HG02852 (cell line): Measurements from ENCODE around the gene GCDH.

ENCODE experiments used
- ATAC-seq: cut with Tn5 transposase; IDR thresholded peaks from one replicate; pipeline ENCODE4 v1.9.1; 2021; ENCODE audit warnings: mild to moderate bottlenecking, moderate library complexity; ENCODE audit not compliant: unreplicated experiment

Gene GCDH

DNA sequence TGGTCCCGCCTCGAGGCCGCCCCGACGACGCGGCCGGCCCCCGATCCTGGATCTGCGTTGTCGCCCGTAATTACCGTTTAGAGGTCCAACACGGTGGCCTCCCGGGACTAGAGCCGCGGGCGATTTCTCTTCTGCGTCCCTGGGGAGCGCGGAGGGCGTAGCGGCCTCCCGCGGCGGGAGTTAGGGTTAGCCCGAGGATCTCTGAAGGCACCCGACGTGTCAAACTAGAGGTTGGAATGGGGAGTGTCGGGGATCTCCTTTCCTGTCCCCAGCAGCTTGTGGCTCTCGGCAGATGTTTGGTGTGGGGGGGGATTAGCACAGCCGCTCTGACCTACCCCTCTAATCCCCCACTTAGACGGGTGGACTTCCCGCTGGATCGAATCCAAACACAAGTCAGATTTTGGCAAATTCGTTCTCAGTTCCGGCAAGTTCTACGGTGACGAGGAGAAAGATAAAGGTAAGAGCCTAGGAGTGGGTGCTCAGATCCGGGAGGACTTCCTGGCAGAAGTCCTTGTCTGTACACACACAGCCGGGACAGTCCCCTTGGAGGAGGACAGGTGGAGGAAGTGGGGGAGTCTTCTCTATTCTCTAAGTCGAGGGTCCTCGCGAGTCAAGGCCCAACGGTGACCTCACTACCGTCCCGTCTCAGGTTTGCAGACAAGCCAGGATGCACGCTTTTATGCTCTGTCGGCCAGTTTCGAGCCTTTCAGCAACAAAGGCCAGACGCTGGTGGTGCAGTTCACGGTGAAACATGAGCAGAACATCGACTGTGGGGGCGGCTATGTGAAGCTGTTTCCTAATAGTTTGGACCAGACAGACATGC is 48.0 kb downstream of the GCDH start:
- no peak for ATAC-seq

GRCh38 chr19:12939975-12940423 is 49.0 kb downstream of the GCDH start:
- ATAC-seq = no peak

GRCh38 chr19:12940897-12941296 is 49.9 kb downstream of the GCDH start:
- no peak for ATAC-seq

DNA sequence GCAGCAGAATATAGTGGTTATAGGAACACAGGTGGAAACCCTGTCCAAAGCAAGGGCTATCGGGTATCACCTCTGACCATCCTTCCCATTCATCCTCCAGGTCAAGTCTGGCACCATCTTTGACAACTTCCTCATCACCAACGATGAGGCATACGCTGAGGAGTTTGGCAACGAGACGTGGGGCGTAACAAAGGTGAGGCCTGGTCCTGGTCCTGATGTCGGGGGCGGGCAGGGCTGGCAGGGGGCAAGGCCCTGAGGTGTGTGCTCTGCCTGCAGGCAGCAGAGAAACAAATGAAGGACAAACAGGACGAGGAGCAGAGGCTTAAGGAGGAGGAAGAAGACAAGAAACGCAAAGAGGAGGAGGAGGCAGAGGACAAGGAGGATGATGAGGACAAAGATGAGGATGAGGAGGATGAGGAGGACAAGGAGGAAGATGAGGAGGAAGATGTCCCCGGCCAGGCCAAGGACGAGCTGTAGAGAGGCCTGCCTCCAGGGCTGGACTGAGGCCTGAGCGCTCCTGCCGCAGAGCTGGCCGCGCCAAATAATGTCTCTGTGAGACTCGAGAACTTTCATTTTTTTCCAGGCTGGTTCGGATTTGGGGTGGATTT is 52.6 kb downstream of the GCDH start:
- no peak for ATAC-seq

DNA sequence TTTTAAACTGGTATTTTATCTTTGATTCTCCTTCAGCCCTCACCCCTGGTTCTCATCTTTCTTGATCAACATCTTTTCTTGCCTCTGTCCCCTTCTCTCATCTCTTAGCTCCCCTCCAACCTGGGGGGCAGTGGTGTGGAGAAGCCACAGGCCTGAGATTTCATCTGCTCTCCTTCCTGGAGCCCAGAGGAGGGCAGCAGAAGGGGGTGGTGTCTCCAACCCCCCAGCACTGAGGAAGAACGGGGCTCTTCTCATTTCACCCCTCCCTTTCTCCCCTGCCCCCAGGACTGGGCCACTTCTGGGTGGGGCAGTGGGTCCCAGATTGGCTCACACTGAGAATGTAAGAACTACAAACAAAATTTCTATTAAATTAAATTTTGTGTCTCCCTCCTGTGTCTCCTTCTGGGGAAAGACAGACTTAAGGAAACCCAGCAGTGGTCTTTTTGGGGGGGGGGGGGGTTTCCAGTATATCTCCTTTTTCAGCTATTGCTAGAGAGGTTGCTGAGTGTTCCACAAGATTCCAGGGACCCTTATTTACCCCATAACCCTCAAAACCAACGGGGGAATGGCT is 53.2 kb downstream of the GCDH start:
- ATAC-seq = no peak

DNA sequence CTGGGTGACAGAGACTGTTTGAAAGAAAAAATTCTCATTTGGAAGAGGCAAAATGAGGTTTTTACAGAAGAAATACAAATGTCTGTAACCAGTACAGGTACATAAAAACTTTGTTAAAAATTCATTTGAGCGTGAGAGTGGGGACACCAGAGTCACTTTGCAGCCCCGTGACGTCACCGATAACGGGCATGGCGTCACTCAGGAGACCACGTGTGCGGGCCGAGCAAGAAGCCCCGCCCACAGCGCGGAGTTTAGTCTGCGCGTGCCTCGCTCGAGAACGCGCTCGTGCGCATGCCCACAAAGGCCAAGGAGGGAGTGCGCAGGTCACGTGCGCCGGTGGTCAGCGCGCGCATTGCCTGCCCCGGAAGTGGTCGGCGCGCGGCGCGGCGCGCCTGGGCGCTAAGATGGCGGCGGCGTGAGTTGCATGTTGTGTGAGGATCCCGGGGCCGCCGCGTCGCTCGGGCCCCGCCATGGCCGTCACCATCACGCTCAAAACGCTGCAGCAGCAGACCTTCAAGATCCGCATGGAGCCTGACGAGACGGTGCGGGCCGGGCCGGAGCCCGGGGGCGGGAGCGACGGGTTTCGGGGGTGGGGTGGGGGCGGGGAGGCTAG is 54.6 kb downstream of the GCDH start, which contains the start of gene RAD23A:
RAD23A (plus strand) TSS at position 384 of the 613 bp plus-strand sequence; CDS start at position 471, 87 bp downstream.
- peak; percentile 80 for ATAC-seq

- ATAC-seq = peak; percentile 31
Observed at GRCh38 chr19:12946092-12946721, 55.2 kb downstream of the GCDH start.

DNA sequence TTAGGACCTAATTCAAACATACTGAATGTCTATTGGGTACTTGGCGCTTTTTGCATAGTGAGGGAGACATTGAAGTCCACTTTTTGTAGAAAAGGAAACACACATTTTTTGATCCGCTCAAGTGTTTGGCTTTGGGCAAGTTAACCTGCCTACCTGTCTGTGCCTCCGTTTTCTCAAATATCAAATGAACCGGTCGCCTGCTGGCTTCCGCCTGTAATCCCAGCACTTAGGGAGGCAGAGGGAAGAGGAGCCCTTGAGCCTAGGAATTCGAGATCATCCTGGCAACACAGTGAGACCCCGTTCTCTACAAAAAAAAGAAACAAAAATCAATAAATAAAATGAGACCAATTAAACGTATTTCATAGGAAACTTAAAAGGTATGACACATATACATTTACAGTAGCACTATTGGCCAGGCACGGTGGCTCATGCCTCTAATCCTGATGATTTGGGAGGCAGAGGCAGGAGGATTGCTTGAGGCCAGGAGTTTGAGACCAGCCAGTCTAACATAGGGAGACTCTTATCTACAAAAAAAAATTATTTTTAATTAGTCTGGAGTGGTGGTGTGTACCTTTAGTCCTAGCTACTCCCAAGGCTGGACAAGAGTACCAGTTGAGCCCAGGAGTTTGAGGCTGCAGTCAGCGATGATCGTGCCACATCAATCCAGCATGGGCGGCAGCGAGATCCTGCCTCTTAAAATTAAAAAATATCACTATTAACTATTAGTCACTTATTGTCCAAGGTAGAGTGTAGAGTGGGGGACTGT is 56.0 kb downstream of the GCDH start:
- no peak for ATAC-seq

GRCh38 chr19:12947702-12948611 is 57.0 kb downstream of the GCDH start:
- no peak for ATAC-seq

- ATAC-seq = no peak
Observed at GRCh38 chr19:12948612-12949362, 57.8 kb downstream of the GCDH start.
